Measurements from ENCODE around the gene ADARB2.

DNA sequence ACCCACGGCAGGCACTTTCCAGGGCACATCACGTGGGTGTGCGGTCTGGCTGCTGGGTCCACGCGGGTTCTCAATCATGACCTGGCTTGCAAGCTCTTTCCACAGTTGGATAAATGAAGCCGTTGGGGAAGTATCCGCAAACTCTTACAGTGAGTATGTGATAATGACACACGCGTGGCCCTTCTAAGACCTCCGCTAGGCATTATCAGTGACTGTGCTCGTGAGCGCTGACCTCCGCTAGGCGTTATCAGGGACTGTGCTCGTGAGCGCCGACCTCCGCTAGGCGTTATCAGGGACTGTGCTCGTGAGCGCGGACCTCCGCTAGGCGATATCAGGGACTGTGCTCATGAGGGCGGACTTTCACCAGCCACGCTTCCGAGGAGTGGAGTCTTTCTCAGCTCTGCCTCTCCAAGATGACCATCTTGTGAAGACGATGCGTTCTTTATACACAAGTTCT, 574.1 kb downstream of the ADARB2 start:
- TF ChIP-seq TEAD4 (IDR thresholded peaks at IDR 0.05) (no peak), EP300 (IDR thresholded peaks at IDR 0.05; ENCODE audit: borderline replicate concordance) (no peak), CEBPB (IDR thresholded peaks at IDR 0.05) (no peak), NFIC (IDR thresholded peaks at IDR 0.05) (no peak), YY1 (IDR thresholded peaks at IDR 0.05; ENCODE audit: low read depth) (no peak), TAF1 (IDR thresholded peaks at IDR 0.05; ENCODE audit: low read depth) (no peak)
- TF ChIP-seq, protein P1, sequence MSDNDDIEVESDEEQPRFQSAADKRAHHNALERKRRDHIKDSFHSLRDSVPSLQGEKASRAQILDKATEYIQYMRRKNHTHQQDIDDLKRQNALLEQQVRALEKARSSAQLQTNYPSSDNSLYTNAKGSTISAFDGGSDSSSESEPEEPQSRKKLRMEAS (IDR thresholded peaks at IDR 0.05) = no peak

Measured in Ishikawa (cell line).